Femur (tissue), 1 donor: ENCODE results near the gene ZFR.
"Not testable (repeated sequence)": the region's sequence is repeated elsewhere in the genome, so short reads cannot be mapped to it uniquely, and the experiment has no call there.

Experiments
- DNase-seq: peaks from one replicate; pipeline ENCODE4 v3.0.0-alpha.2; 2017

The ZFR gene

GRCh38 chr5:32315221-32316014, 129.1 kb downstream of the ZFR start:
- DNase-seq: no peak

DNA sequence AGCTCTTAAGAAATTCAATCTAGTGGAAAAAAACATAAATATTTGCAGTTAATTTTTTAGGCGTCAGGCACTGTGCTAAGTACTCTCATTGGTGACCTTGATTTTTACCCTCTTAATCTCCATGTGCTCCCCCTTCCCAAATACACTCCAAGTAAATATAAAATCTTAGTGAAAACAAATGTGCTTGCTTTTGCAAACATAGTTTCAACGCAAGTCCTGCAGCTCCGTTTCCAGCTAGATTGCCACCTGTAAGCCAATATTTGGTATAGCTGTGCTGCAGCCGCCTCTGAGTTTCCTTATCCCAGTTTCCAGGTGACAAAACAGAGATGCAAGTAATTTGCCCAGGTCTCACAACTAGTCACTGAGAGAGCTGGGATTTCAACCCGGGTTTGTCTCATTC, 129.9 kb downstream of the ZFR start:
- no peak for DNase-seq

DNA sequence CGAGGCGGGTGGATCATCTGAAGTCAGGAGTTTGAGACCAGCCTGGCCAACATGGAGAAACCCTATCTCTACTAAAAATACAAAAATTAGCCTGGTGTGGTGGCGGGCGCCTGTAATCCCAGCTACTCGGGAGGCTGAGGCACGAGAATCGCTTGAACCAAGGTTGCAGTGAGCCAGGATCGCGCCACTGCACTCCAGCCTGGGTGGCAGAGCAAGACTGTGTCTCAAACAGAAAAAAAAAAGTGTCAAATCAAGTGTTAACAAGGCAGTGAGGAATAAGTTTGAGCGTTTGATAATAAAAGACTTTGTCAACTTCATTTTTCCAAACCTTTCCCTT, 130.4 kb downstream of the ZFR start:
- not testable (repeated sequence) for DNase-seq

DNA sequence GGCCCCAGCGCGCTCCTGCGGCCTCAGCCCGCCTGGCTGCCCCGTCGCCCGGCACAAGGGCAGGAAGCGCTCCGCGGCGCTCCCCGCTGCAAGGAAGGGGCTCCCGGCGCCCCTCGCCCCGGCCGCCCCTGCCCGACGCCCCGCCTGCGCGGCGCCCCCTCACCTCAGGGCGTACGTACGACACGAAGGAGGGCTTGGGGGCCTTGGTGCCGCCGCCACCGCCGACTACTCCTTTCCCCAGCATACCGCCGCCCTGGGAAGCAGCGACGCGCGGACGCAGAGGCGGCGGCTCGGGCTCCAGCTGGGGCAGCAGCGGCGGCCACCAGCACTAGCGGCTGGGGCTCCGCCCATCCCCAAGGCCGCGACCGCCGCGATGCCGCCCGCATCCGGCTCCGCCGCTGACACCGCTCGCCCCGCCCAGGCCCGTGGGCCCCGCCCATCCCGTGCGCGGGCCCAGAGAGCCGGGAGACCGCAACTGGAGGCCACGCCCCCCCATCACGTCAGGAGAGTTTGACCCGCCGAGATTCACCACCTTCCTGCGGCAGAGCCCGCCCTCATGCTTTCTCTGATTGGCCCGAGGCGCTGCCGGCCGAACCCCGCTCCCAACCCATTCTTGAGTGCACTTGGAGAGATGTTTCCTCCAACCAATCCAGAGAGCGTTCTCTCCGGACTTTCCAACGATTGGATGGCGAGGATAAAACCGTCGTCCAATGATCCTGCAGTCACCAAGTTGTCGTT, 131.8 kb downstream of the ZFR start, which contains the start of gene MTMR12:
MTMR12 (minus strand) TSS at position 345 of the 738 bp plus-strand sequence; CDS start at position 244, 101 bp downstream.
- peak; percentile 100 for DNase-seq

DNA sequence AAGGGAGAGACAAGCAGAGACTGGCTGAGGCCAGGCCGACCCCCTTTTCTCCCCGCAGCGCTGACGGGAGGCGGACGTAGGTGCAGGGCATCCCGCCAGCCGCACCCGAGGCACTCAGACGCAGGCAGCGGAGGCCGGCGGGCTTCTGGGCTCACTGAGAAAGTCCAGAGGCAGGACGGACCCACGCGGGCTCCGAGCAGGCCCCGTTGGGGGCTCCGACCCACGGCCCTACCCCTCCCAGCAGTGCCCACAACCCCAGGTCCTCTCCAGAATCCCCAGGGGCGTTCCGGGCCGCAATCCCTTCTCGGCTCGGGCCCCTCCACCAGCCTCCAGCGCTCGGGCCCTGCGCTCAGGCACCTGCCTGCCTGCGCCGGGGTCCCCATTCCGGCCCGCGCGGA, 132.3 kb downstream of the ZFR start:
- peak; percentile 82 for DNase-seq

GRCh38 chr5:32311404-32312196, 132.9 kb downstream of the ZFR start:
- no peak for DNase-seq

DNA sequence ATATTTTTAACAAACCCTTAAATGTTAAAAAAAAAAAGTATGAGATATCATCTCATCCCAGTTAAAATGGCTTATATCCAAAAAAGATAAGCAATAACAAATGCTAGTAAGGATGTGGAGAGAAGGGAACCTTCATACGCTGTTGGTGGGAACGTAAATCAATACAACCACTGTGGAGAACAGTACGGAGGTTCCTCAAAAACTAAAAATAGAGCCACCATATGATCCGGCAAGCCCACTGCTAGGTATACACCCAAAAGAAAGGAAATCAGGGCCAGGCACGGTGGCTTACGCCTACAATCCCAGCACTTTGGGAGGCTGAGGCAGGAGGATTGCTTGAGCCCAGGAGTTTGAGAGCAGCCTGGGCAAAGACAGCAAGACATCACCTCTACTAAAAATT, 134.8 kb downstream of the ZFR start:
- no peak for DNase-seq

- DNase-seq: no peak
Measured at GRCh38 chr5:32308946-32309345, 135.6 kb downstream of the ZFR start.

DNA sequence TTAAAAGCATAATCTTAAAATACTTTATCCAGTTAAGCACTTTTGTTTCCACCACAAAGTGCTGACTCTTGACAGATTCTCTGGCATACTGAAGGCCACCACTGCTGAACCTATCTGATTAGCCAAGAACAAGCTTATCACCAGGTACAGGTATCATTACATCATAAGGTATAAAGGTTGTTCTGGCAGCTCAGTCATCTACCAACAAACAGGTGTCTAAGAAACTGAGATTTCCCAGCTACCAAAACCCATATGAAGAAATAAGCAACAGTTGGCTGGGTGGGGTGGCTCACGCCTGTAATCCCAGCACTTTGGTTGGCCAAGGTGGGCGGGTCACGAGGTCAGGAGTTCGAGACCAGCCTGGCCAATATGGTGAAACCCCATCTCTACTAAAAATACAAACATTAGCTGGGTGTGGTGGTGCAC, 136.8 kb downstream of the ZFR start:
- DNase-seq: no peak

DNA sequence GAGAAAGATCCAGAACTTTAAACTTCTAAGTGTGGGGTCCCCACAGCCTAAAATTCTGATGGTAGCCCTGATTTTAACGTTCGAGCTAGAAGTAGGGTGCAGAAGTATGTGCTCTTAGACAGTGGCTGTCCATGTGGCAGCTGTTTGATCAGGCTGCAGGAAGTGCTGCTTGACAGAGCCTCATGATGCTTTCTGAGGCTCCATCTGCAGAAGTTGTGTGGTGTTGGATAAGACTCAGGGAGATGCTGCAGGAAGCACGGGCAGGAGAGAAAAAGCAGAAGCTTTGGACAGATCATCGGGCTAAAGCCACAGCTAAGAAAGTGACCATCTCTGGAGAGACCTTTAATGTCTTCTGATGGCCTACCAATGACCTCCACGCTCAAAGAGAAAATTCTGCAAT, 139.9 kb downstream of the ZFR start:
- DNase-seq: no peak
